ENCODE measurements around the gene GRM2.

DNA sequence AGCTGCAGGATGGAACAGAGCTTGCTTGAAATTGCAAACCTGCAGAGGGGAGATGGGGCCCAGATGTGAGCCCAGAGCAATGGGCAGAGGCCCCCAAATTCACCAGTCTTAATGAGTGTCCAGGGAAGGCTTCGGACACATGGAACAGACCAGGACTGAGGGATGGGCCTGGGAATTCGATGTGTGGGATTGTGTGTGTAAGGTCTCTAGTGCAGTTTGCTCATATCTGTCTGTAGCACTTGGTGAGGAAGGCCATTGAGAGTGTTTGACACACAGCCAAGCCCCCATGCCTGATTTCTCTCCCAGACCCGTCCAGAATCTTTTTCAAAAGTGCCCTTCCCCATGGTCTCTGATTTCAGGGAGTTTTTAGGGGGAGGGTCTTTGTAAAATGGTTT is 18.7 kb upstream of the GRM2 start:
- TF ChIP-seq, protein P1, sequence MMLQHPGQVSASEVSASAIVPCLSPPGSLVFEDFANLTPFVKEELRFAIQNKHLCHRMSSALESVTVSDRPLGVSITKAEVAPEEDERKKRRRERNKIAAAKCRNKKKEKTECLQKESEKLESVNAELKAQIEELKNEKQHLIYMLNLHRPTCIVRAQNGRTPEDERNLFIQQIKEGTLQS (IDR thresholded peaks at IDR 0.05; ENCODE audit: borderline replicate concordance, extremely low read depth, low read depth, low read length), result no peak
- no peak for TF ChIP-seq STAT3 (IDR thresholded peaks at IDR 0.05; ENCODE audit: low read depth, low read length)
- TF ChIP-seq SMARCA5 (IDR thresholded peaks at IDR 0.05), result no peak
- no peak for TF ChIP-seq CTCF (IDR thresholded peaks at IDR 0.05 in 2 of 3, conservative IDR thresholded peaks at IDR 0.05 in 1 of 3; ENCODE audit: control insufficient read depth in 2 of 3, extremely low read depth in 1 of 3, insufficient read depth in 1 of 3, low read depth in 3 of 3, low read length in 3 of 3)
- TF ChIP-seq LARP7 (IDR thresholded peaks at IDR 0.05), result no peak
- TF ChIP-seq POLR2AphosphoS5 (IDR thresholded peaks at IDR 0.05; ENCODE audit: low read length), result no peak
- no peak for TF ChIP-seq BACH1 (IDR thresholded peaks at IDR 0.05; ENCODE audit: borderline replicate concordance)
- TF ChIP-seq NBN (IDR thresholded peaks at IDR 0.05), result no peak
- no peak for TF ChIP-seq TCF7 (IDR thresholded peaks at IDR 0.05; ENCODE audit: borderline replicate concordance)
